ENCODE measurements around the gene RTRAF.

Gene RTRAF

GRCh38 chr14:51993285-51993920 is 4.1 kb downstream of the RTRAF start:
- no peak for DNase-seq (ENCODE audit: low read depth in 2 of 2)

- DNase-seq (ENCODE audit: low read depth in 2 of 2): no peak
These were observed 6.9 kb downstream of the RTRAF start for GRCh38 chr14:51996148-51996746.

- DNase-seq (ENCODE audit: low read depth in 2 of 2): no peak
These were observed 9.0 kb downstream of the RTRAF start for GRCh38 chr14:51998348-51998747.

- no peak for DNase-seq (ENCODE audit: low read depth in 2 of 2)
These were observed 9.7 kb downstream of the RTRAF start for GRCh38 chr14:51999084-51999483.

DNA sequence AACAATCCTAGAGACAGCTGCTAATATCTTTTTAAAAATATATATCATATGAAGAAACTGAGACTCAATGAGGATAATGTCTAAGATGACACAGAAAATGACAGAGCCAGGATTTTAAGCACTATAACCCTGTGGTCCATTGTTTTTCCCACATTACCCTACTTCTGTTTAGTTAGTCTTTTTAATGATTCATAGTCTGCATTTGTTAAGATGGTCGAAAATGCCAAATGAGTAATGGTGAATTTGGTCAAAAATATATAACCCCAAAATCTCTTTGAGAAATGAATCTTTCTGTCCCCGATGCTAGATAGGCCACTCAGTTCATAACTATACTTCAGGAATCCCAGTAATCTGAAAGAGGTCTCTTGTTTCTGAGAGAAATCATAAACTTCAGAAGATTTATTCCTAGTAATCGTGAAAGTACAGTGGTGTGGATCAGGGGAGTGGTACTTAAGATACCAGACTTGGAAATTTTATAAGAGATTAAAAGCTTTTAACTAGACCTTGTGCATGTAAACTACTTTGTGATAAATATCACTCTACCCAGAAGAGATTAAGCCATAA is 10.8 kb downstream of the RTRAF start:
- no peak for DNase-seq (ENCODE audit: low read depth in 2 of 2)

DNA sequence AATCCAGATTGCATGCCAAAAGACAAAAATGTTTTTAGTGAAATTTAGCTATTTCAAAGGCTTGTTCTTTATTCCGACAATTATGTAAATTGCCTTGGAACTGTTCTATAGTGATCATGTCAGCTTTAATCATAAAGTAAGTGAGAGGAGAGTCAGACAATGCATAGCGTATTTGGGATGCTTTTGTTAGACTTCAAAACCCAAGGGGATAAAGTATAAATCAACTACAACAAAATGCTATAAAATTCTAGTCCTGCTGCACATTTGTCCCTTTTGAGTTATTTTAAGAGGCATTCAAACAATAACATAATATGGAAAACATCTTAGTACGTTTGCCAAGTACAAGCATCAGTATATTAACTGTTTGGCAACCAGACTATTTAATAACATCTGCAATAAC is 11.3 kb downstream of the RTRAF start:
- DNase-seq (ENCODE audit: low read depth in 2 of 2): no peak

DNA sequence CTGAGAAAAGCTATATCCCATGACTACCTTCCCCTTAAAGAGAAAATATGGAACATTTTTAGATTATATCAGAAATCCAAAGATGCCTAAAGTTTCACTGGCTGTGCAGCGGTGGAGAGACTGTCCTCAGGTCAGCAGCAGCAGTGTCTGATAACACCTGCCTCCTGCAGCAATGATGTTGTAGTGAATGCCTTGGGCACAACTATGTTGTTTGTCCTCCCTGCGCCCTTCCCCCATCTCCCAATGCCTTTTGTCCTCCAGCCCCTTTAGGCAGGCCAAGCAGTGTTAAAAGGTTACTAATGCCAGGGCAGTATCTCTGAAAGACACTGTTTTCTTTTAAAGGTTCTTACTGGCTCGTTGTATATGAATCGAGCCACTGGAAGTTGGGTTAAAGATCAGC is 13.2 kb downstream of the RTRAF start:
- DNase-seq (ENCODE audit: low read depth in 2 of 2): no peak

- DNase-seq (ENCODE audit: low read depth in 2 of 2): no peak
These were observed 14.0 kb downstream of the RTRAF start for GRCh38 chr14:52003324-52003723.

GRCh38 chr14:52005625-52006024 is 16.3 kb downstream of the RTRAF start:
- no peak for DNase-seq (ENCODE audit: low read depth in 2 of 2)

- no peak for DNase-seq (ENCODE audit: low read depth in 2 of 2)
These were observed 17.0 kb downstream of the RTRAF start for GRCh38 chr14:52006361-52006760.

DNA sequence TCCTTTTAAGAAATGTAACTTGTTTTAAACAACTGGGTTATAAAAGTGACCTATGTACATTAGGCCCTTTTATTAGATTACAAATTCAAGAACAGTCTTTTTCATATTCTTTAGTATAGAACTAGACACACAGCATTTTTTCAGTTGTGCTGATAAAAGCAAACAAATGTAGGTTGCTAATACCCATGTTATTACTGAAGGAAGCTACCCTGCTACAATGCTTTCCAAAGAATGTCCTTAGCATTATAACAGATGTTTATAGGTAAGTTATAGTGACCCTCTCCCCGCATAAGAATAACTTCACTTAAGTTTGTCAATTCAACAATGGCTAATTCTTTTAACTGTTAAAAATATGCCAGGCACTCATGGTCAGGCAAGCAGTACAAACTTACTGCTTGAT is 17.9 kb downstream of the RTRAF start:
- DNase-seq (ENCODE audit: low read depth in 2 of 2): no peak

GRCh38 chr14:52007637-52008036 is 18.3 kb downstream of the RTRAF start:
- no peak for DNase-seq (ENCODE audit: low read depth in 2 of 2)

GRCh38 chr14:52008136-52008535 is 18.8 kb downstream of the RTRAF start:
- no peak for DNase-seq (ENCODE audit: low read depth in 2 of 2)

- no peak for DNase-seq (ENCODE audit: low read depth in 2 of 2)
These were observed 20.9 kb downstream of the RTRAF start for GRCh38 chr14:52010173-52010693.

GRCh38 chr14:52011523-52011922 is 22.2 kb downstream of the RTRAF start:
- no peak for DNase-seq (ENCODE audit: low read depth in 2 of 2)

- DNase-seq (ENCODE audit: low read depth in 2 of 2): no peak
These were observed 23.3 kb downstream of the RTRAF start for GRCh38 chr14:52012635-52013034.

- no peak for DNase-seq (ENCODE audit: low read depth in 2 of 2)
These were observed 24.7 kb downstream of the RTRAF start for GRCh38 chr14:52013984-52014600.

DNA sequence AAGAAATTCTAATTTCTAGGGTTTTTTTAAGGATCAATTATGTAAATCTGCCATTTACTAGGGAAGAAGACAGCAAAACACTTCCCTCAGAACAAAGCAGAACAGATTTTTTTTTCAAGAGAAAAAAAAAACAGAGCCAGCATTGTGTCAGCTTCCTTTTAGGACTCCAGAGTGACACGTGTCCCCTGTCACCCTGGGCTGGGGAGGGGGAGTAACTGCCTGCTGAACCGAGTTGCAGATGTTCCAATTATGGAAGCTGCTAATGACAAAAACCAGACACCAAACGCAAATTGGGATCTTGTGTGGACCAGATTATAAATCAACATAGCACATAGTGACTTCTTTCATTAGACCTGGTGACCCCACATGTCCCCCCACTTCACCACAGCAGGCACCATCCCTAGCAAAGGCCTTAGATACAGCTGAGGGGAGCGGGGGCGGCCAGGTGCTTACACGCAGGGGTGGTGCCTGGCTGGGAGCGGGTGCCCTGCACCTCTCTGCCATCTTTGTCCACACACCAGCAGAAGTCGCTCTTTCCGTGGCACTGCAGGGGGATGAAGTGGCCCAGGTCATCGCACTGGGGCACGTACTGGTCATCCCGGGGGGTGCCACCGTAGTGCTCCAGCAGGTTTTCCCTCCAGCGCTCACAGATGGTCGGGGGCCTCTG is 25.4 kb downstream of the RTRAF start:
- no peak for DNase-seq (ENCODE audit: low read depth in 2 of 2)

GRCh38 chr14:52015411-52016030 is 26.2 kb downstream of the RTRAF start:
- no peak for DNase-seq (ENCODE audit: low read depth in 2 of 2)

DNA sequence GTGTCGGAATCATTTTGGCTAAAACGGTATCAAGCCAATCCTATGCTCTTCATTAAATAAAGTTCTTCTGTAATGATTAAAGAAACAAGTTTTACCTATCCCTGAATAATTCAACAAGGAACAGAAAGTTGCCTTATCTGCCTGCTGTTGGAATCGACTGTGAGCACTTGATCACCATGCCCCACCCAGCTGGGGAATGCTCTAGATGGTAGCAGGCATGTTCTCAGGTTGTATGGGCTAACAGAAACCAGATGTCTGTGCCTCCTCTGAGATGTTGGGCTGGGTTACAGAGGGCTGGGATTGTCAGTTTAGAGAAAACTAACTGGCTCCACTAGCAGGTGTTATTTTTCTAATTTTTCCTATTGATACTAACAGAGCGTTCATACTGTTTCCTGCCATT is 28.9 kb downstream of the RTRAF start:
- no peak for DNase-seq (ENCODE audit: low read depth in 2 of 2)

GRCh38 chr14:52018970-52019369 is 29.6 kb downstream of the RTRAF start:
- no peak for DNase-seq (ENCODE audit: low read depth in 2 of 2)

GRCh38 chr14:52020161-52020714 is 30.9 kb downstream of the RTRAF start:
- DNase-seq (ENCODE audit: low read depth in 2 of 2): no peak

Data from activated CD4-positive, alpha-beta T cell treated with anti-CD3 and anti-CD28 coated beads for 24 hours (primary cell).